GM21529 (cell line): ENCODE data around the gene GSTT4.
"Not testable (repeated sequence)": the region's sequence is repeated elsewhere in the genome, so short reads cannot be mapped to it uniquely, and the experiment has no call there.

Experiments
- ATAC-seq: cut with Tn5 transposase; IDR thresholded peaks from one replicate; pipeline ENCODE4 v1.9.1; 2021; ENCODE audit not compliant: unreplicated experiment

Gene GSTT4

DNA sequence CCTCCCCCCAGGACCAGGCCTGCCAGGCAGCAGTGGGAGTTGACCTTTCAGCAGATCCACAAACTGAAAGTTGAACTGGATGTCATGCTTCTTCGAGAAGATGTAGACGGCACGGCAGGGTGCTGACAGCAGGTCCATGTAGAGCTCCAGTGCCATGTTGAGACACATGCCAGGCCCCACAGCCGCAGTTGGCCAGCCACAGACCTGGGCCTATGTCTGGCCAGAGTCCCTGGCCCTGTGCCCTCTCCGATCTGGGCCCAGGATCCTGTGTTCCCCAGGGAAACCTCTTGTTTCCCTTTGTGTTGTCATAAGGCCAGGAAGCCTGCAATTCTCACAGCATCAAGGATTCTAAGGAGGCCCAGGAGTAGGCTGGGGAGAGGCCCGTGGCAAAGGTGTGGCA, at the start of gene GSTT4:
Gene GSTT4, minus strand, starts transcription at position 253 of the 400 bp plus-strand sequence. Its CDS starts 97 bp downstream, at position 156.
- ATAC-seq, result no peak

DNA sequence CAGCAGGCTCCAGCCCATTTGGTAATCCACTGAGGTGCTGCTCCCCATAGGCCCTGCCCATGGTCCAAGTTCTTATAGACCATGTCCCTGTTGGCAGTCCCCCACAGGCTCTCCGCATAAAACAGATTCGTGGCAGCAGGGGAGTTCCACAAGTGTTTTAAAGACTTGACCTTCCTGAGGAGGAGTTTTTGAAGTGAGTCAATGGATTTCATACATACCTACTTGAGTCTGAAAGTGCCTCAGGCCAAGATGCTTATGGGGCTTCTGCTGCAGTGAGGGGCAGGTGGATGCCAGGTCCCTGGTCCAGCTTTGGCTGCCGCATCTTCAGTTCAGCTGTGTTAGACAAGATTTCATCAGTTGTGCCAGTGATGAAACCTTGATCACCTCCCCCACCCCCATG, 49.1 kb upstream of the GSTT4 start:
- ATAC-seq, result no peak

DNA sequence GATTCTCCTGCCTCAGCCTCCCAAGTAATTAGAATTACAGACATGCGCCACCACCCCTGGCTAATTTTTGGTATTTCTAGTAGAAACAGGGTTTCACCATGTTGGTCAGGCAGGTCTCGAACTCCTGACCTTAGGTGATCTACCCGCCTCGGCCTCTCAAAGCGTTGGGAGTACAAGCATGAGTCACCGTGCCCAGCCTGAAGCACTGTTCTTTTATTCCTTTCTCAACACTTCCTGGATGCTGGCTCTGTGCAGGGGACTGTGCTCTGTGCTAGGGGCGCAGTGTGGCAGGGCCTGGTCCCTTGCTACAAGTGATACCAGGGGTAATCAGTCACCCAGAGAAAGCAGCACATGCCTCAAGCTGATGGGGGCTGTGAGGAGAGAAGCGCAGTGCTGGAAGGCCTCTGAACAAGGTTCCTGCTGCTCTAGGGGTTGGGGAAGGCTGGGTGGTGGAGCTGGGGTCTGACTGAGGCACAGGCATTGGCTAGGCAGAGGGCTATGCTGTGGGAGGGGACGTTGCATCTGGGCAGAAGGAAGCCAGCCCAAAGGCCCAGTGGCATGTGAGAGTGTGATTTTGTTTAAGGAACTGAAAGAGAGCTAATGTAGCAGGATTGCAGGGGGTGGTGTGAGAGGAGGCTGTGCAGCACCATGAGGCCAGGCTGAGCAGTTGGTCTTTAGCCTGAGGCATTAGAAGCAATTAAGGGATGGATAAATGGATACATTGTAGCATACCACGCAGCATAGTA, 48.4 kb upstream of the GSTT4 start:
- no peak for ATAC-seq

DNA sequence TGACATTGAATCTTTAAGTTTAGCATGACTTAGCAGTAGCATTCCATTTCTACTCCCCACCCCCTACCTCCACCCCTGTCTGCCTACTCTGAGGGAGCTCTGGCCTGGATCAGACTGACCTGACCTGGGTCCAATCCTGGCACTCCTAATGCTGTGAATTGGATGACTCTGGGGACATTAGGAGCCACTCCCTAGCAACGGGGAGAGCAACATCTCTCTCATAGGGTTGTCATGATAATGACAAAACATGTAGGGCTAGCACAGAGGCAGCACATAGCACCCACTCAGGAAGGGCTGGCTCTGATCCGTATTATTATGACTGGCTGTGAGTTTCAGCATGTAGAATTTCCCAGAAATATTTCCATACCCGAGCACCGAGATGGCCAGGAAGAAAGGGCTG, 46.3 kb upstream of the GSTT4 start:
- no peak for ATAC-seq

DNA sequence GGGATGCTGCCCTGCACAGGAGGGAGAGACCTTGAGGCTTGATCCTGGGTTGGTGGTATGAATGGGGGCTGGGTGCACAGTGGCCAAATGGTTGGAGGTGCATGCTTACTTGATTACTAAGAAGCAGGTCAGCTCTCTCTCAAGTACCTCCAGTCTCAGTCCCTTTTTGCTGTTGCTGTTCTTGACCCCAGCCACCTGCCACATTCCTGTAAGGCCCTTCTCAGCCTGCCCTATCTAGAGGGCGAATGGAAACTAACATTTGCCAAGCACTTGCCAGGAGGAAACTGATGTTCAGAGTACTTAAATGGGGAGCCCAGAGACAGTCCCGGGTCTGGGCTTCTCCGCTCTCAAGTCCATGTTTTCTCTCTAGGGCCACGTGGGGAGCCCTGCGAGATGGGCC, 45.8 kb upstream of the GSTT4 start:
- ATAC-seq, result no peak

DNA sequence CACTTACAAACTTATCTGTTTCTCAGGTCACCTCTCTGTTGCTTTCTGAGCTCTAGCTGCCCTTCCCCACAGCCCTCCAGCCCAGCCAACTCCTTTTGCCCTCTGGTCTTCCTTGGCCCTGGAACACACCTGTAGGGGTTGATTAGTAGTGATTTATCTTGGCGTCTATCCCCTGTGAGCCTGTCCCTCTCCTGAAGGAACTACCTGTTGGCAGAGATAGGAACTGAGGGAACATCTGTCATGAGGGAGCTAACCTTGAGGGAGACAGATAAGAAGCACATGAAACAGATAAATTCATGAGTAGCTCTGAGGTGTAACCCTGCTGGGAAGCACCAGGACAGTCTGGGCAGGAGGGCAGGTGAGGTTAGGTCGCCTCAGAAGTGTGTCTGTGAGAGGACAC, 44.7 kb upstream of the GSTT4 start:
- no peak for ATAC-seq

DNA sequence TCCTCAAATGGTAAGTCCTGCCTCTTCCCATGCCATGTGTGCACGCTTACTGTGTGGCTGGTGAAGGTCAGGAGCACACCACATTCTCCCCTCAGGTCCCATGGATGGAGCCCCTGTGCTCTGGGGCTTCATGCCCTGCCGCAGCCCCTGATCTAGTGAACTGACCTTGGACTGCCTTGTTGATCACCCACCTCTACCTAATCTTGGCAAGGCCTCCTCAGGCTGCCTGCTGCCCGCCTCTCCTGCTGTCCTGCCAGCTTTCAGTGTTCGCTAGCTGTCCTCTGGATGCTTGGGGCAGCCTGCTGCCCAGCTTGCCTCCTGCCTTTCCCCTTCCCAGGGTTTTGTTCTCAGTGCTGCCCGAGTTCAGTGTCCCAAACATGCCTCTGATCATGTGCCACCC, 44.0 kb upstream of the GSTT4 start:
- ATAC-seq, result no peak

DNA sequence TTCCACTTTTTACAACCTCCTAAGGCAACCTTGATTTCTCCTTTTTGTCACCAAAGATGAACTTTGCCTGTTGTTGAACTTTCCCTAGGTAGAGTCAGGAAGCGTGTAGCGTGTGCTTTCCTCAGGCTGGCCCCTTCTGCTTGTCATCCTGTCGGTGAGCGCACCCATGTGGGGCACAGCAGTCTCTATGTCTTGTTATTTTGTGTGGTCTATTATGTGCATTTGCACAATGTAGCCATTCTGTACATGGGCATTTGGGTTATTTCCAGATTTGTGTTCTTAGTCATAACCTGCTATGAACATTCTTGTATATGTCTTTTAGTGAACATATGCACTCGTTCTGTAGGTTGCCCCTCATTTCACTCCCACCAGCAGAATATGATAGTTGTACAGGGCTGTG, 40.8 kb upstream of the GSTT4 start:
- no peak for ATAC-seq

DNA sequence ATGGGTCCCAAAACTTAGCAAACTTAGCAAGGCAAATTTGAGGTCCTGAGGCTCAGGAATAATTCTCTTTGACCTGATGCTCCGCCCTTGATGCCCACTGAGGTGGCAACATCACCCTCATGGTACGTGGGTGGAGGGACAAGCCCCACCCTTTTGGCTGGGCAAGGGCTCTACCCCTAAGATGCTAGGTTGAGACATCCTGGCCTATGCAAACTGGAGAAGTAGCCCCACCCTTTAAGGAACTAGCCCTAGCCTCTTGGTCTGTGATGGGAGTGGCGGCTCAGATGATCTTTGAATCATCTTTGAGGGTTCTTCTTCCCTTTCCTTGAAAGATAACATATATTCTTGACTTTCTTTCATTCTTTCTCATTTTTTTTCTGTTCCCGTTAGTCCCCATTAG, 38.7 kb upstream of the GSTT4 start:
- no peak for ATAC-seq

DNA sequence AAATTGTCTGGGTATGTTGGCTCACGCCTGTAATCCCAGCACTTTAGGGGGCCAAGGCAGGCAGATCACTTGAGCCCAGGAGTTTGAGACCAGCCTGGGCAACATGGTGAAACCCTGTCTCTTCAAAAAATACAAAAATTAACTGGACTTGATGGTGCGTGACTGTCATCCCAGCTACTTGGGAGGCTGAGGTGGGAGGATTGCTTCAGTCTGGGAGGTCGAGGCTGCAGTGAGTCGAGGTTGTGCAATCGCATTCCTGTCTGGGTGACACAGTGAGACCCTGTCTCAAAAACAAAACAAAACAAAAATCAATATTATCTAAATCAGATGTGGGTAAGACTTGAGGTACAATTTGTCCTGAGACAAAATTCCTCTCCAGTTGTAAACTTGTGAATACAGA, 38.2 kb upstream of the GSTT4 start:
- ATAC-seq, result not testable (repeated sequence)

DNA sequence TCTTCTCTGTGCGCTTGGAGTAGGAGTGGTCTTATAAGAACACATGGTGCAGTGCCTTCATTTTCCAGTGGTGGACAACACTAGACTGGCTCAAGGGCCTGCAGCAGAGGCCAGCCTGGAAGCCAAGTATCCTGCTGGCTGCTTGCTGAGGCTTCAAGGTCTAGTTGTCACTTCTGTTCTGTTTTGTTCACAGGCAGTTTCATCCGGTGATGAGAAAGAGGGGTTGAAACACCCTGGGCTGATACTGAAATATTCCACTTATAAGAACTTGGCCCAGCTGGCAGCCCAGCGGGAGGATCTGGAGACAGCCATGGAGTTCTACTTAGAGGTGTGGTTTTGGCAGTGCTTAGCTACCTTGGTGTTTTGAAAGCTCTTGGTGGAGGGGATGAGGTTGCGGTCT, 35.7 kb upstream of the GSTT4 start:
- no peak for ATAC-seq

DNA sequence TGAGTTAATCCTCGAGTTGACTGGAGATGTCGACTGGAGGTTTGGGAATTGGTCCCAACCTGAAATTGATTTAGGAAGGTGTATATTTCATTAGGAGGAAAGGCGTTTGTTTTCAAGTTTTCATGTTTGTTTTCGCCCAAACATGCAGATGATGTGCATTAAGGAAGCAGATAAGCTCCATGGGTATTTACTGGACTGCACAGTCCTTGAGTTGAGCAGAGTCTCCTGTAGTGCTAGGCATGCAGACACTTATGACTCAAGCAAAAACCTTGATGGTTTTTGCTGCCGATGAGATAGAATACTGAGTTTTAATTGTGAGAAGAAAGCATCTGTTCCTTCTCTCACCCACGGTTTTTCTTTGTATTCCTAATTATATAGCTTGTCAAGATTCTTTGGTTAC, 33.8 kb upstream of the GSTT4 start:
- ATAC-seq, result no peak

DNA sequence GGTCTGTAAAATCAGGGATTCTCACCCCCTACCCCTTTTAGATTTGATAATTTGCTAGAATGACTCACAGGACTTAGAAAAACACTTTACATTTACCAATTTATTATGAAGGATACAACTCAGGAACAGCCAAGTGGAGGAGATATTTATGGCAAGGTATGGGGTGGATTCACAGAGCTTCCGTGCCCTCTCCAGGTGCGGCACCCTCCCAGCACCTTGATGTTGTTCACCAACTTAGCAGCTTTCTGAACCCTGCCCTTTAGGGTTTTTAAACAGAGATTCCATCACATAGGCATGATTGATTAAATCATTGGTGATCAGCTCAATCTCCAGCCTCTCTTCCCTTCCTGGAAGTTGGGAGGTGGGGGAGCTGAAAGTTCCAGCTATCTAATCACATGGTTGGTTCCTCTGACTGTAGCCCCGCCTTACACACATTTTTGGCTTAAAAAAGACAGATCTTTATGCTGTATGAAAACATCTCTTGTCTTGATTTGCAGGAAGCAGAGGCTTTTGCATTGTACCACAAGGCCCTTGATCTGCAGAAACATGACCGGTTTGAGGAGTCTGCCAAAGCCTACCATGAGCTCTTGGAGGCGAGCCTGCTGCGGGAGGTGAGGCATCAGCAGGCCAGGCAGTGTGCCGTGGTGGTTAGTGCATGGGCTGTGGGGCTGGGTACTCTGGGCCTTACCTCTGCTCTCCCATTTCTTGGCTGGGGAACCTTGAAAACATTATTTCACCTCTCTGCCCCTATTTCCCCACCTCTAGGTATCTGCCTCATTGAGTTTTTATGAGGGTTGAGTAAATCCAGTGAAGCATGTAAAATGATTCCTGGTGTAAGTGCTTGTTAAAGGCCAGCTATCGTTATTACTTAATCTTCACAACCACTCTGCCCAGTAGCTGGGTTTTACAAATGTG, 32.9 kb upstream of the GSTT4 start:
- no peak for ATAC-seq

DNA sequence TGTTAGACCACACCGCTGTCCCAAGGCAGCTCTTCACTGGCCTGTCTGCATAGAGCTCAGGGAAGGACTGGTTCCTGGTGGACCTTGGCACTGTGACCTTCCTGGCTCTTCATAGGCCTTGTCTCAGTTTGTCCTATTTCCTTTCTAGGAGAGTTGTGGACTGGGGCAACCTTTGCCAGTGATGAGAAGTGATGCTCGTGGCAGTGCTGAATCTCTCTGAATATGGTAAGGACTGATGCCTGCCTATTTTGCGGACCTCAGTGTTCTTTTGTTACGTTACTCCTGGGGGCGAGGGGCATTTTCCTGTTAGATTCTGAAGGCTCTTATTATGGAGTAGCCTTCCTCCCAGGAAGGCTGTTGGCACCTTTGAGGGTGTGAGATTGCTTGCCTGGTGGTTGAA, 30.0 kb upstream of the GSTT4 start:
- ATAC-seq, result no peak

DNA sequence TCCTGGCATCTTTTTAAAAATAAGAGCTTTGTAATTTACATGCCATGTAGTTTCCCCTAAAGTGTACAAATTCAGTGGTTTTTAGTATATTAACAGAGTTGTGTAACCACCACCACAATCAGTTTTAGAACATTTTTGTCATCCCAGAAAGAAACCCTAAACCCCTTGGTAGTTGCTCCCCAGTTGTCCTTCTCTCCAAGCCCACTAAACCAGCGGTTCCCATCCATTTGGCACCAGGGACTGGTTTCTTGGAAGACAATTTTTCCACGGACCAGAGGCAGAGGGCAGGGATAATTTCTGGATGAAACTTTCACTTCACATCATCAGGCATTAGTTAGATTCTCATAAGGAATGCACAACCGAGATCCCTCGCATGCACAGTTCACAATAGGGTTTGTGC, 28.5 kb upstream of the GSTT4 start:
- ATAC-seq, result no peak

DNA sequence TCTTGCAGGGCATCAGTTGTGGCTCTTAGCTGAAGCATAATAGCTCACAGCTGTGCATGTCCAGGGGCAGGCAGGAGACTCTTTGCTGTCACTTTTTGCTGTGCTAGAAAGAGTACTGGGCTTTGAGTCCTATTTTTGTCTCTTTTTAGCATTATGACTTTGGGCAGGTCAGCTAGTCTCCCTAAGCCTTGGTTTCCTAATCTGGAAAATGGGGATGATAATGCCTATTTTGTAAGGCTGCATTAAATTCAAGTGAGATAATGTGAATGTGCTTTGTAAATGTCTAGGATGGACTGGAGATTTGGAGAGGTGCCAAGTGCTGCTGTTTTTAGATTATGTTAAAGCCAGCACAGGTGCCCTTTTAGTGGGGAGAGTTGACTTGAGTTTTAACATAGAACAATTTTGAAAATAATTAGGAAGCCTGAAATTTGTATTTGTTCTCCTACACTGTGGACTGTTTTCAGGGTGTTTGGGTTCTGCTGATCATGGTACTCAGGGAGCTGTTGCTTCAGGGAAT, 25.0 kb upstream of the GSTT4 start:
- ATAC-seq, result no peak

DNA sequence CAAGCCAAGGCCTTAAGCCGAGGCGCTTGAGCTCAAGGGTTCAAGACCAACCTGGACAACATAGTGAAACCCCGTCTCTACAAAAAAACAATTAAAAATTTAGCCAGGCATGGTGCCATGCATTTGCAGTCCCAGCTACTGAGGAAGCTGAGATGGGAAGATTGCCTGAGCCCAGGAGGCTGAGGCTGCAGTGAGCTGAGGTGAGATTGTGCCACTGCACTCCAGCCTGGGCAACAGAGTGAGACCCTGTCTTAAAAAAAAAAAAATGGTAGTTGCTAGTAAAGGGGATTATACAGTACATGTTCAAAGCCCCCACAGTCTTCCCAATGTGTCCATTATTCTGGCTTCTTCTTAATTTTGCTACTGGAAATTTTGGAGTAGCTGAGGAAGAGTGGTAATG, 24.1 kb upstream of the GSTT4 start:
- ATAC-seq, result no peak

DNA sequence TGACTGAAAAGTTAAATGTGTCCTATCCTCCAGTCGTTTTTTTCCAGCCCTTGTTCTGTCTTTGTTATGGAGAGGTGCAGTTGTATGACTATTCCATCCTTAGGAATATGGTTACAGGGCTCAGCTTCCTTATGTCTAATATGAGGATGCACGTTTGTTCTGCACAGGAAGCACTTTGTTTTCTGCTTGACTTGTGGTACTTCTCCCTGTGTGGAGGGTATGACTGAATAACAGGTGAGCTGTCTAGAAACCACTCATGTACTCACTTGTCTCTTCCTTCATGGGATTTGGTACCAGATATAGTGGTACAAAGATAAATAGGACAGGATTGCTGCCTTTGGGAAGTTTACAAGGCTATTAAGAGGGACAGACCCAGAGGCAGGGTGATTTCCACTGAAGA, 23.3 kb upstream of the GSTT4 start:
- ATAC-seq, result no peak

DNA sequence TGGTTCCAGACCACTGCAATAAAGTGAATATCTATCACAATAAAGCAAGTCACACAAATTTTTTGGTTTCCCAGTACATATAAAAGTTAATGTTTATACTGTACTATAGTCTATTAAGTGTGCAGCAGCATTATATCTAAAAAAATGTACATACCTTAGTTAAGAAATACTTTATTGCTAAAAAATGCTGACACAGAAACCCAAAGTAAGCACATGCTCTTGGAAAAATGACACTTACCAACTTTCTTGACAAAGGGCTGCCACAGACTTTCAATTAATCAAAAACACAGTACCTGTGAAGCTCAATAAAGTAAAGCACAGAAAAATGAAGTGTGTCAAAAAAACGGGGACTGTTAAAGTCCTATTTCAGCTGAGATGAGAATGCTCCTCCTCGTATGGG, 22.7 kb upstream of the GSTT4 start:
- ATAC-seq, result no peak

DNA sequence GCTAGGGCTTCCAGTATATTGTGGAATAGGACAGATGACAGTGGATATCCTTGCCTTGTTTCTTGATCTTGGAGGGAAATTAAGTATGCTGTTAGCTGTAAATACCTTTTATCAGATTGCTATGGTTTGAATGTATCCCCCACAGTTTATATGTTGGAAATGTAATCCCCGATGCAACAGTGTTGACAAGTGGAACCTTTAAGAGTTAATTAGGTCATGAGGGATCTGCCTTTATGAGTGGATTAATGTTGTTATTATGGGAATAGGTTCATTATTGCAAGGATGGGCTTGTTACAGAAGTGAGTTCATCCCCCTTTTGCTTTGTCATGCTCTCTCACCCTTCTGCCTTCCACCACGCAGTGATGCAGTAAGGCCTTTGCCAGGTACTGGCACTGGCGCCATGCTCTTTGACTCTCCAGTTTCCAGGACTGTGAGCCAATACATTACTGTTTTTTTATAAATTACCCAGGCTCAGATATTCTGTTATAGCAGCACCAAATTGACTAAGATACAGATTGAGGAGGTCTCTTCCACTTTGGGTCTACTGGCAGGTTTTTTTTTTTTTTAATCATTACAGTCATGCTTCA, 22.2 kb upstream of the GSTT4 start:
- no peak for ATAC-seq

DNA sequence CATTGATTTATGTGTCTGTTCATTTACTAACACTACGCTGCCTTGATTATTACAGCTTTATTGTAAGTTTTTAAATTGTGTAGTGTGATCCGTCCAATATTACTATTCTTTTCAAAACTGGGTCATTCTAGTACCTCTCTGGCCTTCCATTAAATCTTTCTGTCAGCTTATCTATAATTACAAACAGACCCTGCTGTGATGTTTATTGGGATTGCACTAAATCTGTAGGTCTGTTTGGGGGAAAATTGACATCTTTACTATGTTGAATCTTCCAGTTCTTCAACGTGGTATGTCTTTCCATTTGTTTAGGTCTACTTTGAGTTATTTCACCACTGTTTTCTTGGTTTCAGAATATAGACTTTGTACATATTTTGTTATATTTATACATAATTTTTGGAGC, 21.5 kb upstream of the GSTT4 start:
- no peak for ATAC-seq

DNA sequence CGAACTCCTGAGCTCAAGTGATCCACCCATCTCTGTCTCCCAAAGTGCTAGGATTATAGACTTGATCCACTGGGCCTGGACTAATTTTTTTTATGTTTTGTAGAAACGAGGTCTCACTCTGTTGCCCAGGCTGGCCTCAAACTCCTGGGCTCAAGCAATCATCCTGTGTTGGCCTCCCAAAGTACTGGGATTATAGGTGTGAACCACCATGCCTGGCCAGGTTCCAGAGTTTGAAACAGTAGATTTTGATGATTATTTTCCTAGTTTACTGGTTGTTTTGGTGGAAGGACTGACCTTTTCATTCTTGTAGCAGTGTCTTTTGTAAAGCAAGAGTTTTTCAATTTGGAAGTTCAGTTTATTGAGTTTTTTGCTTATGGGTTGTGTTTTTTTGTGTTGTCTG, 20.8 kb upstream of the GSTT4 start:
- ATAC-seq, result no peak
